Gastrocnemius medialis (tissue), 4 donors: ENCODE measurements around the gene DYNLRB1.

Experiments used
- CTCF ChIP-seq, 5 experiments: fragments of 450-650 bp in 3 of 5; fragments of 200-600 bp in 2 of 5; sonication (generic) in 2 of 5; IDR thresholded peaks in 4 of 5; conservative IDR thresholded peaks in 1 of 5; 1 replicate in 4 of 5; 2 replicates in 1 of 5; pipeline ENCODE4 v1.5.1; 2016 to 2019; ENCODE audit warnings: antibody characterized with exemption in 5 of 5, mild to moderate bottlenecking in 3 of 5, moderate library complexity in 3 of 5
- POLR2A ChIP-seq, 2 donors: fragments of 450-650 bp; IDR thresholded peaks; one replicate each; pipeline ENCODE4 v1.6.1; 2017; ENCODE audit warnings: antibody characterized with exemption in 2 of 2, mild to moderate bottlenecking in 2 of 2, moderate library complexity in 2 of 2

DNA sequence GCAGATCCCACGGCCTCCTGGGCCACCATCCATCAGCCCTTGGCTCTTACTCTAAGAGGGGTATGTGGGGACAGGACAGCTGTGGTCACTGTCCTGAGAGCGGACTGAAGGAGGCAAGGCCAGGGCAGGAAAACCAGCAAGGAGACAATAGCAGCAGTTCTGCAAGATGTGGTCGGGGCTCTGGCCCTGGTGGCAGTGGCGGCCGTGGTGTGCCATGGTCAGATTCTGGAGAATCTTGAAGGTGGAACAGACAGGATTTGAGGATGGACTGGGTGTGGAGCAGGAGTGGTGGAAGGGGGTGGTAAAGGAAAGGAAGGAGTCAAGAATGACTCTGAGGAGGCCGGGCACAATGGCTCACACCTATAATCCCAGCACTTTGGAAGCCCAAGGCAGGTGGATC is 36.3 kb downstream of the DYNLRB1 start:
- TF ChIP-seq CTCF (IDR thresholded peaks at IDR 0.05 in 4 of 5, conservative IDR thresholded peaks at IDR 0.05 in 1 of 5), result no peak
- TF ChIP-seq POLR2A (IDR thresholded peaks at IDR 0.05), result no peak
